Measurements from ENCODE around the gene JMJD1C.
"Not testable (repeated sequence)": the region's sequence is repeated elsewhere in the genome, so short reads cannot be mapped to it uniquely, and the experiment has no call there.

JMJD1C gene

DNA sequence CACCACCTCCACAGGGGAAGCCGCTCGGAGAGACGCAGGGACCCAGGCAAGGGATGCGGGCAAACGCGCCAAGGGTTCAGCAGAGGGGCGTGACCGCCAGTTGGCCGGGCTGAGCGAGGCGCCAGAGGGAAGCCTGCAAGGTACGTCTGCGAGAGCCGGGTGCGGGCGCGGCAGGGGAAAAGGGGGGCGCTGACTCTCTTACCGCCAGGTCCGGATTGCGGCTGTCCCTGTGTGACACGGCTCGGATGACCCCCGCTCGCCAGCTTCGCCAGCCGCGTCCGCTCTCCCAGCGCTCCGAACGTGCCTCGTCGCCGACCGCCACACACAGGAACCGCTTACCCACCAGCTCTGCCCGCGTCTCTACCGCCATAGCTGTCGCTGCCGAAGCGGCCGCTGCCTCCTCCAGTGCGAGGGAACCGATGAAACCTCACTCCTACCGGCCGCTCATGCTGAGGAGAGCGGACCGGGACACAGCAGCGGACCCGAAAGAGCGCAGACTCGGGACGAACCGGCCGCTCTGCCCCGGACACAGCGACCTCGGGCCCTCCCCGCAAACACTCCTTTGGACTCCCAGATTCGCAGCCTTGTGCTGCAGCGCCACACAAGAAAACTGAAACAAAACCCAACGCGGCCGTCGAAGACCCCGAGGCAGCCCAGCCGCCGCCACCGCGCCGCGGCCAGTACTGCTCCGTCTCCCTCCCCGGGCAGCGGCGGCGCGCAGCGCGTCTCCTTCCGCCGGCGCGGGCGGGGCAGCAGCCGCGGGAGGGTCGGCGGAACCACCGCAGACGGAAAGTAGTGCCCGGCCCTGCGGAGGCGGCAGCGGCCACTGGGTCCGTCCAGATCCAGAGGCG, at the start of gene JMJD1C:
Gene JMJD1C (minus strand): TSS at position 685 of the 851 bp plus-strand sequence. CDS start 315 bp downstream, at position 370.
- DNase-seq (ENCODE audit: low read depth): peak; percentile 45

DNA sequence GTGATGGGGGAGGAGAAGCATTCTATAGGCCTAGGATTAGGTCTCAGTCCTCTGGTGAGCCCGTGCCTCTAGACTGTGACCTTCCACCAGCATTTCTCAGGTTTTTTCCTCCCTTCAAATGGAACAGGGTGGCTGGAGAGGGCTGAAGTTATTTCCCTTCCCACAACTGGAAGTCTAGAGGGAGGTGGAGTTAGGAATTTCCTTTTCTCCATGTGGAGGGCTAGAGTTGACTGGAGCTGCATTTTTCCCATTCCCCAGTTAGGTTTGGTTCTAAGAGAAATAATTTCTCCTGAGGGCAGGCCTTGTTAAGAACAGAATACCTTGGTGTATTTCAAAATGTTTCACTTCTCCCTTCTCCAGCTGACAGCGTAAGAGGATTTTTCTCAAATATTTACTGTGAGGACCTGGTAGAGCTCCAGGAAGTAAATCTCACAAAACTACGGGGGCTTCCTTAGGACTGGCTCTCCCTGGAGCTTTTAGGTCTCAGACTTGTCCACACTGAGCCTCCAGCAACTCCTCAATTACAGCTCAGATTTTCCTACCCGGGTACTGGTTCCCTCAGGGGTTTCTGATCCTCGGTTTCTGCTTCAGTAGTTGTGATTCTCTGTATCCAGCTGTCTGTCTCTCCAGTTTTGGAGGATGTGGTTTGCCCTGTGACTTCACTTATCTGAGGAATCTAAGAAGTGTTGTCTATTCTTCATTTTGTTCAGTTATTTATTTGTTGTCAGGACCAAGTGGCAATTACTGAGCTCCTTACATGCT, 49.4 kb upstream of the JMJD1C start:
- no peak for DNase-seq (ENCODE audit: low read depth)

- no peak for DNase-seq (ENCODE audit: low read depth)
These were observed 40.8 kb upstream of the JMJD1C start for GRCh38 chr10:63506554-63506953.

- DNase-seq (ENCODE audit: low read depth): no peak
These were observed 39.8 kb upstream of the JMJD1C start for GRCh38 chr10:63505562-63505961.

- DNase-seq (ENCODE audit: low read depth): no peak
These were observed 38.5 kb upstream of the JMJD1C start for GRCh38 chr10:63504145-63504881.

DNA sequence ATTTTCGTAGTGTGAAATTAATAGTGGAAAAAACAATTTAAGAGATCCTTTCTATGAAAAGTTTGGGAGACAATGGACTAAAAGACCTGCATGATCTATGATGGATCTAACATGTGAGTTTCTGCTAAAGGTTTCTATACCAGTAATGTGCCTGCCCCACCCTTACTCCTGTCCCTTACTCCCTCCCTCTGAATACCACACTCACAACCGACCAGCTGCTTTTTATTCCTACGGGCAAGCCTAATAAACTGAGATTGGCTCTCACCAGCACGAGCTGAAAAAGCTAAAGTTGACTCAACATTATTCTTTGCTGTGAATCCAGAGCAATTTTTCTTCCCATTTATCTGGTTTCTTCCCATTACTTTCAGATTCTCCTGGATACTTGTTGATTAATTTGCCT, 37.6 kb upstream of the JMJD1C start:
- DNase-seq (ENCODE audit: low read depth): no peak

DNA sequence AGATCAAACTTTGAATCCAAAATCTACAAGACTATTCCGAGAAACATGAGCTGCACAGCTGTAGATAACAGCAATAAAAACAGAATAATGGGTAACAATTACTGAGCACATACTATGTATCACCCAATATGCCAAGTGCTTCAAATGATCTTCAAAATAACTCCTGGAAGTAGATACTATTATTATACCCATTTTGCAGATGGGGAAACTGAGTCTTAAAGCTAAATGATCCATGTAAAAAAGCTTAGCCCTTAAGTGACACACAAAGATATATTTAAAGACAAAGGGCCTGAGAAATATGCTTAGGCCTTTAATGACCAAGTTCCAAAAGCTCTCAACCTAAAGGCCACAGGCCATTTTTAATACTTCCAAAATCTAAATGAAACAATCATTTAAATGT, 37.1 kb upstream of the JMJD1C start:
- no peak for DNase-seq (ENCODE audit: low read depth)

DNA sequence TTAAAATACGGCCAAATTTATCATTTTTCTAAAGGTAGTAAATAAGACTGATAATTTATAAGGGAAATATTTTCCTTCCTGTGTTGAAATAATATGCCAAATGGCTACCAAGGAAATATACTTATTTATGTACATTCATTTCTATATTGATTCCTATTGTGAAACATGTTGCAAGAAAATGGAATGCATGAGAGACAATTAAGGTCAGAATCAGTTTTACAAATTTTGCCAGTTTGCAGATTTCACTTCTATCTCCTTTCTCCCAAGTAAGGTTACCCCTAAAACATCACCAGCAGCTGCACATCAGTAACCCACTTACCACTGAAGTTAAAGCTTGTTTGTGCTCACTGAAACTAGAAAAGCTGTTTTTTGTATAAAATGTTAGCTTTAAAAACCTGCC, 36.2 kb upstream of the JMJD1C start:
- no peak for DNase-seq (ENCODE audit: low read depth)

DNA sequence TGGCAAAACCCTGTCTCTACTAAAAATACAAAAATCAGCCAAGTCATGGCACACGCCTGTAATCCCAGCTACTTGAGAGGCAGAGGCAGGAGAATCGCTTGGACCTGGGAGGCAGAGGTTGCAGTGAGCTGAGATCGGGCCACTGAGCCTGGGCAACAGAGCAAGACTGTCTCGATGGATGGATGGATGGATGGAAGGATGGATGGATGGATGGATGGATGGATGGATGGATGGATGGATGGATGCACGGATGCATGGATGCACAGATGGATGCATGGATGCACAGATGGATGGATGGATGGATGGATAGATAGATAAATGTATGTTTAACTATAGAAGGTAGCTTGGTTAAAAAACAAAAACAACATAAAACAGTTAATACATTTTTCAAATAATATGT, 34.8 kb upstream of the JMJD1C start:
- DNase-seq (ENCODE audit: low read depth): not testable (repeated sequence)

DNA sequence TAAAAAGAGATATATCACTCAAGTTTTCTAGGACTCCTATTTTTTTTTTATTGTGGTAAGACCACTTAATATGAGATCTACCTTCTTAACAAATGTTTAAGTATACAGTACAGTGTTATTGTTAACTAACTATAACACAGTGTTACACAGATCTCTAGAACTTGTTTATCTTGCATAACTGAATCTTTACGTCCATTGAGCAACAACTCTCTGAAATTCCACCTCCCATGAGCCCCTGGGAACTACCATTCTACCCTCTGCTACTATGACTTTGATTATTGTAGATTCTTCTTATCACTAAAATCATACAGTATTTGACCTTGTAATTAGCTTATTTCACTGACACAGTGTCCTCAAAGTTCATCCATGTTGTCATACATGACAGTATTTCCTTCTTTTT, 32.9 kb upstream of the JMJD1C start:
- DNase-seq (ENCODE audit: low read depth): no peak

- no peak for DNase-seq (ENCODE audit: low read depth)
These were observed 31.5 kb upstream of the JMJD1C start for GRCh38 chr10:63497321-63497720.

DNA sequence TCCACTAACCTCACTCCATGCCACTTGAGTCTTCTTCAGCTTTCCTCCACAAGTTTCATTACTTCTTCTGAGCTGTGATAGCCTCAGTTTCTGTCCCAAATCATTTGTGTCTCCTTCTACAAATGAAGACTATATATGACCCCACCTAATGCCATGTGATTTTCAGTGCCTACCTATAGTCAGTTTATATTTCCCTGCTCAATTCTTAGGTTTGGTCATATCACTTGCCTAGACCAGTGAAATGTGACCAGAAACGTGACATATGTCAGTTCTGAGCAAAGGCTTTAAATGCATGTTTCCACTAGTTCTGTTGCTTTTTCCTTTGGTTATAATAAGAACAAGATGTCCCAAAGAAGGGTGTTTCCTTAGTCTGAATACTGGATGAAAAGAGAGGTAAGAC, 30.8 kb upstream of the JMJD1C start:
- no peak for DNase-seq (ENCODE audit: low read depth)

GRCh38 chr10:63494951-63495350, 29.2 kb upstream of the JMJD1C start:
- DNase-seq (ENCODE audit: low read depth): no peak

DNA sequence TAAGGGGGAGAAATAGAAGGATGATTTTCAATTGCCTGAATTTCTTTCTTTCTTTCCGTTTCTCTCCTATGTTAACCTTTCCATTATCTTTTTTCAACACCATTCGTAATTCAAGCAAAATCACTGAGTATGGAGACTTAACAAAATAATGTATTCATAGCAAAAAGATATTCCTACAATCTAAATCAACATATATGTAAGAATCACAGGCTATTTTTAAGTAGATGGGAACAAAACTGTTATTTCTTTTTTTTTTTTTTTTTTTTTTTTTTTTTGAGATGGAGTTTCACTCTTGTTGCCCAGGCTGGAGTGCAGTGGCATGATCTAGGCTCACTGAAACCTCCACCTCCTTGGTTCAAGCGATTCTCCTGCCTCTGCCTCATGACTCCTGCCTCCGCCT, 27.2 kb upstream of the JMJD1C start:
- no peak for DNase-seq (ENCODE audit: low read depth)

DNA sequence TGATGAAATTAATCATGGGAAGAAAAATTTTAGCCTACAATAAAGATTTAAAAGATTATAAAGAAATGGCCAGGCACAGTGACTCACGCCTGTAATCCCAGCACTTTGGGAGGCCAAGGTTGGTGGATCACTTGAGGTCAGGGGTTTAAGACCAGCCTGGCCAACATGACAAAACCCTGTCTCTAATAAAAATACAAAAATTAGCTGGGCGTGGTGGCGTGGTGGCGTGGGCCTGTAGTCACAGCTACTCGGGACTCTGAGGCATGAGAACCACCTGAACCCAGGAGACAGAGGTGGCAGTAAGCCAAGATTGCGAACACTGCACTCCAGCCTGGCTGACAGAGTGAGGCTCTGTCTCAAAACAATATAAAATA, 26.5 kb upstream of the JMJD1C start:
- DNase-seq (ENCODE audit: low read depth): not testable (repeated sequence)

GRCh38 chr10:63491588-63492316, 26.0 kb upstream of the JMJD1C start:
- DNase-seq (ENCODE audit: low read depth): no peak

DNA sequence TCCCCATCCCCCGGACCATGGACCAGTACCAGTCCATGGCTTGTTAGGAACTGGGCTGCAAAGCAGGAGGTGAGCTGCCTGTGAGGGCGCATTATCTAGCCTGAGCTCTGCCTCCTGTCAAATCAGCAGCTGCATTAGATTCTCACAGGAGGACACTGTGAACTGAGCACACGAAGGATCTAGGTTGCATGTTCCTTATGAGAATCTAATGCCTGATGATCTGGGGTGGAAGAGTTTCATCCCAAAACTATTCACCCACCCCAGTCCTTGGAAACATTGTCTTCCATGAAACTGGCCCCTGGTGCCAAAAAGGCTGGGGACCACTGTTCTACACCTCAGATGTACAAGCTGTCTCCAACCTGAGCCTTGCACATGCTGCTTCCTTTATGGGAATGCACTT, 24.1 kb upstream of the JMJD1C start:
- DNase-seq (ENCODE audit: low read depth): no peak

GRCh38 chr10:63487990-63488389, 22.2 kb upstream of the JMJD1C start:
- no peak for DNase-seq (ENCODE audit: low read depth)

DNA sequence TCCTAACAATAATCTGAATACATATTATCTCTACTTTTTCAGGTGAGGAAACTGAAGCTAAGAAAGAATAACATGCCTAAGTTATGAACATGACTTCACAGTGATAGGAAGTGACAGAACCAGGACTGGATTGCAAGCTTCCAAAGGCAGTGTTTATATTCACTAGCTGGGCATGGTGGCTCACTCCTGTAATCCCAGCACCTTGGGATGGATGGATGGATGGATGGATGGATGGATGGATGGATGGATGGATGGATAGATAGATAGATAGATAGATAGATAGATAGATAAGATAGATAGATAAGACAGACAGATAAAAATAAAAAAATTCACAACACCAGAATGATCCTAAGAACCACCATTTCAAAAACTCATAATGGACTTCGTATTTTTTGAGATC, 18.2 kb upstream of the JMJD1C start:
- no peak for DNase-seq (ENCODE audit: low read depth)

- no peak for DNase-seq (ENCODE audit: low read depth)
These were observed 16.1 kb upstream of the JMJD1C start for GRCh38 chr10:63481815-63482421.

- no peak for DNase-seq (ENCODE audit: low read depth)
These were observed 14.5 kb upstream of the JMJD1C start for GRCh38 chr10:63480237-63480636.

DNA sequence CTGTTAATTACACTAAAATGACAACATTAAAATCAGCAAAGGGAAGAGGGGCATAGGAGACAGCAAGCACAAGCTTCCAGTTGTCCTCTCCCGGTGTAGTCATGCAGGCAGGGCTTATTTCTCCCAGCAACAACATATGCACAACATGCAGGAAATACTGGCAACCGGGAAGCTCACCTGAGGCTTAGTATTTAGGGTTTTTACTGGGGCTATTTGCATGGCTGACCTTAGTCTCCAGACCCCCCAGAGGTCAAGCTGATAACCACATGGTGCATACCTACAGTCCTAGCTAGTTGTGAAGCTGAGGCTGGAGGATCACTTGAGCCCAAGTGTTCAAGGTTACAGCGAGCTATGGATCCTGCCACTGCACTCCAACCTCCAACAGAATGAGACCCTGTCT, 12.8 kb upstream of the JMJD1C start:
- DNase-seq (ENCODE audit: low read depth): no peak

Measured in stimulated activated CD8-positive, alpha-beta memory T cell treated with anti-CD3 and anti-CD28 coated beads, Interleukin-4, amount 100 ng/mL, for 24 hours (primary cell).